IMR-90 (cell line): ENCODE measurements around the gene FA2H. TPM values are rescaled to one million over a fixed set of nuclear protein-coding genes. Genes with fewer than 3 reads are reported as not detected.

Source experiments
- ATAC-seq: fragments of 200-7000 bp; cut with Tn5 transposase; 2 replicates; pipeline ENCODE4 v1.9.1; 2020; ENCODE audit warnings: low read depth, mild to moderate bottlenecking, moderate library complexity
- BruUV-seq: library from RNA; stranded (reverse); fragments of 400-500 nt; replicated peaks from 2 replicates; lab custom pipeline; 2021; lab: Mats Ljungman, UMichigan
- CTCF ChIA-PET: fragments of 300-600 bp; formaldehyde crosslinking; extraction: SDS; loops from one replicate; lab custom pipeline; 2021; ENCODE audit warnings: antibody characterized with exemption; lab: Yijun Ruan, JAX
- POLR2A ChIA-PET: fragments of 300-600 bp; sonication (Branson Sonifier 250); formaldehyde crosslinking; loops from one replicate; lab custom pipeline; 2022; ENCODE audit warnings: antibody characterized with exemption; ENCODE audit not compliant: unreplicated experiment; lab: Charles Lee
- DNase-seq: peaks from one replicate; pipeline ENCODE4 v3.0.0; 2013
- H2AFZ ChIP-seq: replicated peaks from 2 replicates; pipeline ENCODE3; 2013; ENCODE audit warnings: low read length, mild to moderate bottlenecking; ENCODE audit not compliant: poor library complexity
- H2AK5ac ChIP-seq: 2 replicates; pipeline ENCODE4 v1.6.1; 2013; ENCODE audit warnings: low read depth, low read length, inconsistent platforms
- H2AK9ac ChIP-seq: replicated peaks from 2 replicates; pipeline ENCODE3; 2013; ENCODE audit warnings: mild to moderate bottlenecking, low read depth, low read length, moderate library complexity; ENCODE audit not compliant: poor library complexity
- H2BK120ac ChIP-seq: 2 replicates; pipeline ENCODE4 v1.6.1; 2013; ENCODE audit warnings: low read depth, low read length, inconsistent platforms
- H2BK15ac ChIP-seq: 3 replicates; pipeline ENCODE4 v1.6.1; 2013; ENCODE audit warnings: low read depth, low read length, inconsistent platforms
- H2BK20ac ChIP-seq: 2 replicates; pipeline ENCODE4 v1.6.1; 2013; ENCODE audit warnings: low read depth, mild to moderate bottlenecking, inconsistent platforms, low read length, moderate library complexity
- H2BK5ac ChIP-seq: 2 replicates; pipeline ENCODE4 v1.6.1; 2013; ENCODE audit warnings: mild to moderate bottlenecking, low read depth, low read length, inconsistent platforms; ENCODE audit not compliant: poor library complexity, severe bottlenecking
- H3K14ac ChIP-seq: replicated peaks from 2 replicates; pipeline ENCODE4 v1.6.1; 2013; ENCODE audit warnings: low read depth, low read length, inconsistent platforms
- H3K18ac ChIP-seq: 2 replicates; pipeline ENCODE4 v1.6.1; 2013; ENCODE audit warnings: low read depth, low read length, control low read depth
- H3K23ac ChIP-seq: 2 replicates; pipeline ENCODE4 v1.6.1; 2013; ENCODE audit warnings: low read depth, low read length, inconsistent platforms
- H3K27ac ChIP-seq: 2 replicates; pipeline ENCODE4 v1.5.1; 2013; ENCODE audit warnings: mild to moderate bottlenecking, control low read depth, low read length; ENCODE audit not compliant: insufficient read depth
- H3K27me3 ChIP-seq: 2 replicates; pipeline ENCODE4 v1.6.1; 2013; ENCODE audit warnings: low read length; ENCODE audit not compliant: control insufficient read depth, insufficient read depth
- H3K36me3 ChIP-seq: 2 replicates; pipeline ENCODE4 v1.6.1; 2013; ENCODE audit warnings: low read length, mixed read lengths; ENCODE audit not compliant: control insufficient read depth, insufficient read depth
- H3K4ac ChIP-seq: 2 replicates; pipeline ENCODE4 v1.6.1; 2013; ENCODE audit warnings: low read depth, low read length, inconsistent platforms
- H3K4me1 ChIP-seq: 2 replicates; pipeline ENCODE4 v1.6.1; 2013; ENCODE audit warnings: low read length, mixed read lengths; ENCODE audit not compliant: control insufficient read depth, insufficient read depth
- H3K4me2 ChIP-seq: 2 replicates; pipeline ENCODE4 v1.6.1; 2013; ENCODE audit warnings: low read depth, mild to moderate bottlenecking, control low read depth, low read length, moderate library complexity
- H3K4me3 ChIP-seq: 2 replicates; pipeline ENCODE4 v1.5.1; 2013; ENCODE audit warnings: low read depth, mild to moderate bottlenecking, control low read depth, low read length, moderate library complexity; ENCODE audit not compliant: insufficient read depth
- H3K56ac ChIP-seq: 2 replicates; pipeline ENCODE4 v1.6.1; 2013; ENCODE audit warnings: low read length, inconsistent platforms; ENCODE audit not compliant: insufficient read depth; ENCODE audit errors: extremely low read depth
- H3K79me1 ChIP-seq, 2 experiments: 2 replicates each; pipeline ENCODE4 v1.6.1; 2013; ENCODE audit warnings: low read length in 2 of 2, inconsistent platforms in 1 of 2, low read depth in 1 of 2
- H3K9ac ChIP-seq: 2 replicates; pipeline ENCODE4 v1.6.1; 2013; ENCODE audit warnings: low read depth, low read length, control low read depth
- H3K9me1 ChIP-seq: 2 replicates; pipeline ENCODE4 v1.6.1; 2013; ENCODE audit warnings: low read length, inconsistent platforms; ENCODE audit not compliant: insufficient read depth
- H3K9me3 ChIP-seq: 2 replicates; pipeline ENCODE4 v1.6.1; 2013; ENCODE audit warnings: low read length; ENCODE audit not compliant: control insufficient read depth, insufficient read depth
- H4K20me1 ChIP-seq: 2 replicates; pipeline ENCODE4 v1.6.1; 2013; ENCODE audit warnings: low read length, inconsistent platforms; ENCODE audit not compliant: insufficient read depth
- H4K5ac ChIP-seq: 2 replicates; pipeline ENCODE4 v1.6.1; 2013; ENCODE audit warnings: mild to moderate bottlenecking, low read depth, low read length, control low read depth
- H4K8ac ChIP-seq, 2 experiments: 2 replicates each; pipeline ENCODE4 v1.6.1; 2013; ENCODE audit warnings: low read depth in 2 of 2, low read length in 2 of 2, control low read depth in 1 of 2, inconsistent platforms in 1 of 2
- H4K91ac ChIP-seq: 2 replicates; pipeline ENCODE4 v1.6.1; 2013; ENCODE audit warnings: low read depth, low read length, inconsistent platforms; ENCODE audit not compliant: insufficient read depth
- BHLHE40 ChIP-seq: fragments of 150-350 bp; IDR thresholded peaks from 2 replicates; pipeline ENCODE4 v1.6.1; 2016; ENCODE audit warnings: mild to moderate bottlenecking, low read depth, low read length
- CEBPB ChIP-seq: IDR thresholded peaks from 2 replicates; pipeline ENCODE4 v1.6.1; 2012; ENCODE audit warnings: low read depth, low read length, improper control_type of control experiment
- MAFK ChIP-seq: IDR thresholded peaks from 2 replicates; pipeline ENCODE4 v1.6.1; 2012; ENCODE audit warnings: low read depth, low read length, improper control_type of control experiment
- MAZ ChIP-seq: IDR thresholded peaks from 2 replicates; pipeline ENCODE4 v1.6.1; 2012; ENCODE audit warnings: low read depth, mild to moderate bottlenecking, low read length, improper control_type of control experiment, moderate library complexity, borderline replicate concordance
- MXI1 ChIP-seq: IDR thresholded peaks from 2 replicates; pipeline ENCODE4 v1.6.1; 2012; ENCODE audit warnings: low read depth, mild to moderate bottlenecking, low read length, moderate library complexity, borderline replicate concordance
- NFE2L2 ChIP-seq: fragments of 150-350 bp; IDR thresholded peaks from 2 replicates; pipeline ENCODE4 v1.6.1; 2016; ENCODE audit warnings: low read depth, mild to moderate bottlenecking, low read length
- WGBS, 2 experiments: methylation state at CpG; one replicate each; pipeline versions ENCODE4 v1.1.5 to v1.1.7; 2013; ENCODE audit warnings: missing lambda C conversion rate in 2 of 2; ENCODE audit not compliant: insufficient read length in 1 of 2; ENCODE audit errors: extremely low coverage in 2 of 2; 5-methylcytosine and 5-hydroxymethylcytosine counted together
- dilution Hi-C: fragments of 300-500 bp; cut with HindIII; formaldehyde crosslinking; loops from one replicate; pipeline ENCODE4 v1.14.3; 2018; ENCODE audit warnings: low sequenced_read_pairs; ENCODE audit not compliant: unreplicated experiment
- in situ Hi-C: fragments of 300-500 bp; cut with MboI; formaldehyde crosslinking; loops from 3 replicates; pipeline ENCODE4 v1.14.3; 2019; ENCODE audit warnings: low sequenced_read_pairs, inconsistent platforms, mixed read lengths
- intact Hi-C: fragments of 100-400 bp; cut with micrococcal nuclease; formaldehyde crosslinking; loops from 2 replicates; pipeline ENCODE4 v1.10.0; 2022
- polyA plus RNA-seq, 3 experiments: library from polyadenylated mRNA; depleted of rRNA; stranded (reverse); fragments of >200 nt; gene quantifications; 2 replicates each; pipeline ENCODE4 v1.2.3, GENCODE V29; 2012; ENCODE audit warnings: low replicate concordance in 1 of 3
- total RNA-seq: library from RNA; depleted of rRNA; stranded (reverse); fragments of >200 nt; gene quantifications from 2 replicates; pipeline ENCODE4 v1.2.3, GENCODE V29; 2012
- TF ChIP-seq, protein P1 (sequence below): conservative IDR thresholded peaks from 2 replicates; pipeline ENCODE4 v1.5.1; 2012; ENCODE audit warnings: mild to moderate bottlenecking, low read depth, low read length, improper control_type of control experiment
- TF ChIP-seq, protein P2 (sequence below): fragments of 150-350 bp; IDR thresholded peaks from 2 replicates; pipeline ENCODE4 v1.6.1; 2017; ENCODE audit warnings: mild to moderate bottlenecking, antibody characterized with exemption, low read length, low read depth
- TF ChIP-seq, protein P3 (sequence below): fragments of 150-350 bp; IDR thresholded peaks from 2 replicates; pipeline ENCODE4 v1.6.1; 2016; ENCODE audit warnings: low read depth, mild to moderate bottlenecking, low read length, moderate library complexity, borderline replicate concordance

FA2H gene
- total and polyA plus RNA-seq, 2 of the 4 experiments (the other 2 are of a cell fraction): not detected

DNA sequence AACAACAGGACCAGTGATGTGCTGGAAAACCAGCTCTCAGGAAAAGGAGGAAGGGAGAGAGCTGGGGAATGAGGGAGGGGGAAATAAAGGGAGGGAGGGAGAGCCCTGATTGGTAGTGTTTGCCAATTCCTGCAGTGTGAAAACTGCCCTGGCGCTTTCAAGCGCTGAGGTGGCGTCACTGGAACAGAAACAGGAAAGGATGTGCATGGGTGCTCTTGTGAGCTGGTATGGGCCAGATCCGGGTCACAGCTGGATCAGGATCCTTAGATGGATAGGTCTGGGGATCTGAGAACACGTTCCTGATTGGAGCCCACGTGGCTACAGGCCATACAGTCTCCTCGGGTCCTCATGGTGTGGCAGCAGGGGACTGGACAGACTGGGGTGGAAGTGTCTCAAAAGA, 57.3 kb downstream of the FA2H start:
- no peak overlapping the region for H4K8ac ChIP-seq
- H2BK15ac ChIP-seq: no peak overlapping the region
- no TSS peak for BruUV-seq
- DNase-seq: no peak
- no peak for ATAC-seq
- H2BK120ac ChIP-seq: no peak overlapping the region
- H3K14ac ChIP-seq: no peak overlapping the region
- H3K4me1 ChIP-seq: no peaks in the 10 kb centered on the region
- H3K4ac ChIP-seq: no peak overlapping the region
- no peaks in the 10 kb centered on the region for H4K20me1 ChIP-seq
- no peak overlapping the region for H3K27ac ChIP-seq
- no peak overlapping the region for H4K91ac ChIP-seq
- TF ChIP-seq, protein P1, sequence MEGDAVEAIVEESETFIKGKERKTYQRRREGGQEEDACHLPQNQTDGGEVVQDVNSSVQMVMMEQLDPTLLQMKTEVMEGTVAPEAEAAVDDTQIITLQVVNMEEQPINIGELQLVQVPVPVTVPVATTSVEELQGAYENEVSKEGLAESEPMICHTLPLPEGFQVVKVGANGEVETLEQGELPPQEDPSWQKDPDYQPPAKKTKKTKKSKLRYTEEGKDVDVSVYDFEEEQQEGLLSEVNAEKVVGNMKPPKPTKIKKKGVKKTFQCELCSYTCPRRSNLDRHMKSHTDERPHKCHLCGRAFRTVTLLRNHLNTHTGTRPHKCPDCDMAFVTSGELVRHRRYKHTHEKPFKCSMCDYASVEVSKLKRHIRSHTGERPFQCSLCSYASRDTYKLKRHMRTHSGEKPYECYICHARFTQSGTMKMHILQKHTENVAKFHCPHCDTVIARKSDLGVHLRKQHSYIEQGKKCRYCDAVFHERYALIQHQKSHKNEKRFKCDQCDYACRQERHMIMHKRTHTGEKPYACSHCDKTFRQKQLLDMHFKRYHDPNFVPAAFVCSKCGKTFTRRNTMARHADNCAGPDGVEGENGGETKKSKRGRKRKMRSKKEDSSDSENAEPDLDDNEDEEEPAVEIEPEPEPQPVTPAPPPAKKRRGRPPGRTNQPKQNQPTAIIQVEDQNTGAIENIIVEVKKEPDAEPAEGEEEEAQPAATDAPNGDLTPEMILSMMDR: no peak
- no peak for TF ChIP-seq BHLHE40
- TF ChIP-seq CEBPB: no peak
- TF ChIP-seq, protein P2, sequence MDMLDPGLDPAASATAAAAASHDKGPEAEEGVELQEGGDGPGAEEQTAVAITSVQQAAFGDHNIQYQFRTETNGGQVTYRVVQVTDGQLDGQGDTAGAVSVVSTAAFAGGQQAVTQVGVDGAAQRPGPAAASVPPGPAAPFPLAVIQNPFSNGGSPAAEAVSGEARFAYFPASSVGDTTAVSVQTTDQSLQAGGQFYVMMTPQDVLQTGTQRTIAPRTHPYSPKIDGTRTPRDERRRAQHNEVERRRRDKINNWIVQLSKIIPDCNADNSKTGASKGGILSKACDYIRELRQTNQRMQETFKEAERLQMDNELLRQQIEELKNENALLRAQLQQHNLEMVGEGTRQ: no peak
- TF ChIP-seq MAZ: no peak
- TF ChIP-seq NFE2L2: no peak
- no peak for TF ChIP-seq MAFK
- TF ChIP-seq, protein P3, sequence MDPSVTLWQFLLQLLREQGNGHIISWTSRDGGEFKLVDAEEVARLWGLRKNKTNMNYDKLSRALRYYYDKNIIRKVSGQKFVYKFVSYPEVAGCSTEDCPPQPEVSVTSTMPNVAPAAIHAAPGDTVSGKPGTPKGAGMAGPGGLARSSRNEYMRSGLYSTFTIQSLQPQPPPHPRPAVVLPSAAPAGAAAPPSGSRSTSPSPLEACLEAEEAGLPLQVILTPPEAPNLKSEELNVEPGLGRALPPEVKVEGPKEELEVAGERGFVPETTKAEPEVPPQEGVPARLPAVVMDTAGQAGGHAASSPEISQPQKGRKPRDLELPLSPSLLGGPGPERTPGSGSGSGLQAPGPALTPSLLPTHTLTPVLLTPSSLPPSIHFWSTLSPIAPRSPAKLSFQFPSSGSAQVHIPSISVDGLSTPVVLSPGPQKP: no peak
- no peak for TF ChIP-seq MXI1
- H3K9ac ChIP-seq: no peak overlapping the region
- no peaks in the 10 kb centered on the region for H3K79me1 ChIP-seq
- ChIA-PET POLR2A (no interaction called here), CTCF (interaction anchor here (1.7 kb wide), 1 partner anchor 146 kb away, joined by 3 read pairs; no protein-coding TSS in a partner anchor)
- no peak overlapping the region for H3K18ac ChIP-seq
- H3K36me3 ChIP-seq: no peaks in the 10 kb centered on the region
- dilution Hi-C loops (no loop called here), in situ Hi-C loops (loop anchor here (5.0 kb wide), 1 partner anchor 140 kb away; no protein-coding TSS in a partner anchor), intact Hi-C loops (no loop called here)
- no peaks in the 10 kb centered on the region for H3K9me3 ChIP-seq
- H3K23ac ChIP-seq: no peak overlapping the region
- H2BK5ac ChIP-seq: no peak overlapping the region
- no peak overlapping the region for H3K4me3 ChIP-seq
- no peak overlapping the region for H3K56ac ChIP-seq
- WGBS, 2 experiments: 81% methylated on average over 3 of the region's 7 CpGs; no CpG with 5 or more reads in 1 of the 2 experiments
- no peak overlapping the region for H4K5ac ChIP-seq
- no peak overlapping the region for H2AK5ac ChIP-seq
- peaks cover 16% of the 10 kb centered on the region; the same call in 1 of the 2 replicates for H3K27me3 ChIP-seq
- no peaks in the 10 kb centered on the region for H3K9me1 ChIP-seq
- no peak overlapping the region for H2BK20ac ChIP-seq
- H2AFZ ChIP-seq: no peak overlapping the region
- no peak overlapping the region for H2AK9ac ChIP-seq
- H3K4me2 ChIP-seq: no peak overlapping the region
